Stimulated activated CD4-positive, alpha-beta T cell treated with anti-CD3 and anti-CD28 coated beads, TNF-alpha, amount 100 ng/mL, for 48 hours (primary cell): ENCODE results near the gene JPT1.
"Not testable (repeated sequence)": the region's sequence is repeated elsewhere in the genome, so short reads cannot be mapped to it uniquely, and the experiment has no call there.

ENCODE experiments used
- DNase-seq, 3 donors: peaks; one replicate each; pipeline ENCODE4 v3.0.0-alpha.2; 2020; ENCODE audit warnings: low read depth in 3 of 3

JPT1 gene, protein sequence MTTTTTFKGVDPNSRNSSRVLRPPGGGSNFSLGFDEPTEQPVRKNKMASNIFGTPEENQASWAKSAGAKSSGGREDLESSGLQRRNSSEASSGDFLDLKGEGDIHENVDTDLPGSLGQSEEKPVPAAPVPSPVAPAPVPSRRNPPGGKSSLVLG

DNA sequence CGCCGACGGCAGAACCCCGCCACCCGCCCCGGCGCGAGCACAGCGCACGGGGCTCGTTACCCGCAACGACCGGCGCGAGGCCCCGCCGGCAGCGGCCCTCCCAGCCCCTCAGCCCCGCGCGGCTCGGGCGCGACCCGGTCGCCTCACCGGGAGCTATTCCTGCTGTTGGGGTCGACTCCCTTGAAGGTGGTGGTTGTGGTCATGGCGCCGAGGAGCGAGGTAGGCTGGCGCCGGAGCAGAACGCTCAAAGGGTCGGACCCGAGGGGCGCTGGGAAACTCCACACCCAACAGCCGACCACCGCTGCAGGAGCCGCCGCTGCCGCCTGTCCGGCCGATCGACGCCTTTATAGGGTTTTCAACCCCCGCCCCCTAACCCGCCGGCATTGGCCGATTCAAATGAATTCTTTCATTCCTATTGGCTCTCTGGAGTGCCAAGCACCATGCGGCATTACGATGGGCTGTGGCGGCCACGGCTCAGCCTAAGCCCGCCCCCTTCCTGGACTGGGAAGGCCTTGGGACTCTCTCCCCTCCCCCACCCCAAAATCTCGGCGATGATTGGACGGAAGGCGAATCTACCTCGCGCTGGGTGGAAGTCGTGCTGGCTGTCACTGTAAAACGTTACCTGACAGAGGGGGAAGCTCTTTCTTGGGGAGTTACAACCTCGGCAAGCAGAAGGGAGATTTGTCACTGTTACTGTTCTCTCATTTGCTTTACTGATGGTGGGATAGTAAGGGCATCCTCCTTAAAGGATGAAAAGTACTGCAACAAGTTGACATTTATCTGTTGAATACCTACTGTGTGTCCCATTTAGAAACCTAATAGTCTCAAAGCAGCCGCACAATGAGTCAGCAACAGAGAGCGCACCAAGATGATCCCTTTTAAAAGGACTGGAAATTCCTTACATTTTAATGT is at the start of gene JPT1:
JPT1 (minus strand) TSS at position 318 of the 912 bp plus-strand sequence; CDS start at position 203, 115 bp downstream.
- DNase-seq = peak; percentile 96 to 99 (median 98)

GRCh38 chr17:75199886-75200618 is 45.7 kb upstream of the JPT1 start:
- no peak for DNase-seq

- no peak for DNase-seq
These were observed 40.6 kb upstream of the JPT1 start for GRCh38 chr17:75194879-75195278.

DNA sequence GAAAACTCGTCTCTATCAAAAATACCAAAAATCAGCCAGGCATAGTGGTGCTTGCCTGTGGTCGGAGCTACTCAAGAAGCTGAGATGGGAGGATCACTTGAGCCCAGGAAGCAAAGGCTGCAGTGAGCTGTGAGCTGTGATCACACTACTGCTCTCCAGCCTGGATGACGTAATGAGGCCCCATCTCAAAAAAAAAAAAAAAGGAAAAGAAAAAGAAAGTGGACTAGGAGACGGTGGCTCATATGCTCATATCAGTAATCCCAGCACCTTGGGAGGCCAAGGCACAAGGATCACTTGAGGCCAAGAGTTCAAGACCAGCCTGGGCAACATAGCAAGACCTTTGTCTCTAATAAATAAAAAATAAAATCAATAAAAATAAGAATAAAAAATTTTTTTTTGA is 37.3 kb upstream of the JPT1 start:
- no peak for DNase-seq

- DNase-seq = no peak
These were observed 34.3 kb upstream of the JPT1 start for GRCh38 chr17:75188614-75189013.

DNA sequence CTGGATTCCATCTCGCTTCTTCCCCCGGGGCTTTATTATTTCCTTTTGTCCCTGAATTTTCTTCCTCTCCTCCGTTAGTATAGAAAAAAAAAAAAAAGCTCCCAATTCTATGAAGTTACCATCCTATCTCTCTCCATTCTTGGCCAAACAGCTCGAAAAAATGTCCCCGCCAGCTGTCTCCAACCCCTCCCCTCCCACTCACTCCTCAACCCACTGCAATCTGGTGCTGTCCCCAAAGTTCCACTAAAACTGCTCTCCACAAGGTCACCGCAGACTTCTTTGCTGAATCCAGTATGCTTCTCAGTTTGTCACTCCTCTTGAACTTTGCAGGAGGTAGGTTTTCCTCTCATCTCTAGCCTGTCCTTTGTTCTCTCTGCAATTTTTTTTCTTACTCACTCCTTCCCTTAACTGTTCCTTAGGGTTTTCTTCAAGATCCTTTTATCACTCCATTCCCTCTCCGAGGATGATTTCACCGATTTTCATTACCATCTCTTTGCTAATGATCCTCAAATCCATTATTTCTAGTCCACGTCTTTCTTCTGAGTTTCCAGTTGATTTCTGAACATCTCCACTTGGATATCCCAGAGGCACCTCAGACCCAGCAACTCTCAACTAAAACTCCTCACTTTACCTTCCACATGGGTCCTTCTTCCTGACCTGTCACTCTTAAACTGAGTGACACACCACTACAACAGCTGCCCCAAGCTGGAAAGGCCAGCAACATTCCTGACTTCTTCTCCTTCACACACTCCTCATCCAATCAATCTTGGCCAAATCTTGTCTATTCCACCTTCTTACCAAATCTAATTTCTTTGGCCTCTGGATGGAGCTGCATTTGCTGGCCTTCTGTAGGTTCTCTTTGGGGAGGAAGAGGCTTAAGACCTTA is 29.9 kb upstream of the JPT1 start:
- DNase-seq = no peak

DNA sequence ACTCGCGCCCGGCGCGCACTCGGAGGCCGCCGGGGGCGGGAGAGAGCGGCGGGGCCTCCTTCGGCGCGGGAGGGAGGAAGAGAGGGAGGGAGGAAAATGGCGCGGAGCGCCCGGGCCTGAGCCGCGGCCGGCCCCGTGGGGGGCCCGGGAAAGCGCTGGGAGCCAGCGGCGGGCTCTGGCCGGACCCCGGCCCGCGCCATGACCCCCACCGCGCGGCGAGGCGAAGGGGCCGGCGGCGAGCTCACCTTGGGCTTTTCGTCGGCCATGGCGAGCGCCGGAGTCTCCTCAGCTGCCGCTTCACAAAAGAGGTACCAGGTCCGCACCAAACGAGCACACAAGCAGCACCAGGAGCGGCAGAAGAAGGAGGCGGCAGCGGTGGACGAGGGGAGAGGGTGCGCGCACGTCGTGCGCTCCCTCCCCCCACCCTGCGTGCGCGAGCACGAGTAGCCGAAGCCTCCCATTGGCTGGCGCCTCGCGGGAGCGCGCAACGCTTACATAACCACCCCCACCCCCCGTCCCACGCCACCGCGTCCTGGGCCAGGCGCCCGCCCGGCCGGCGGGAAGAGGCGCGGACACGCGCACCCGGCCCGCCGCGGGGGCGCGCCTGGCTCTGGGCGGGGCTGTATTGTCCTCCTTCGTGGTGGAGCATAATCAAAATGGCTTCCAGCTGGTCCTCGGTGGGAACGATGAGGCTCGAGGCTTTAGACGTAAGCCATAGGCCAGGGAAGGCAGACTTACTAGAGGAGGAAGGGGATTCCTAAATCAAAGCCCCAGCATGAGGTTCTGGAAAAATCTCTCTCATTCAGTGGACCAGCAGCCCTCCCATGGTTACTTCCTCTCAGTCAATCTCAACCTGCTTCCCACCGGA is 28.5 kb upstream of the JPT1 start, which contains the start of gene SUMO2:
SUMO2 (minus strand) TSS at position 391 of the 868 bp plus-strand sequence; CDS start at position 266, 125 bp downstream.
- DNase-seq = peak; percentile 91 to 95 (median 93)

DNA sequence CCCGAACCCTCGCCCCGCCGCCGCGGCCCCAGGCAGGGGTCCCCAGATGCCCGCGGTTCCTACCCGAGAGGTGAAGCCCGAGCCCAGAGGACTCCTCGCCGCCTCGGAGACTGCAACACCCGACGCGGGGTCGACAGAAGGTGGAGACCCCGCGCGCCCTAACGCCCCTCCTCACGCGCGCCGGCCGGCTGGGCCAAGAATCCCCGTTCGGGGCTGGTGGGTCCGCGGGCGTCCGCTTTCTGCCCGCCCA is 27.9 kb upstream of the JPT1 start:
- no peak for DNase-seq

DNA sequence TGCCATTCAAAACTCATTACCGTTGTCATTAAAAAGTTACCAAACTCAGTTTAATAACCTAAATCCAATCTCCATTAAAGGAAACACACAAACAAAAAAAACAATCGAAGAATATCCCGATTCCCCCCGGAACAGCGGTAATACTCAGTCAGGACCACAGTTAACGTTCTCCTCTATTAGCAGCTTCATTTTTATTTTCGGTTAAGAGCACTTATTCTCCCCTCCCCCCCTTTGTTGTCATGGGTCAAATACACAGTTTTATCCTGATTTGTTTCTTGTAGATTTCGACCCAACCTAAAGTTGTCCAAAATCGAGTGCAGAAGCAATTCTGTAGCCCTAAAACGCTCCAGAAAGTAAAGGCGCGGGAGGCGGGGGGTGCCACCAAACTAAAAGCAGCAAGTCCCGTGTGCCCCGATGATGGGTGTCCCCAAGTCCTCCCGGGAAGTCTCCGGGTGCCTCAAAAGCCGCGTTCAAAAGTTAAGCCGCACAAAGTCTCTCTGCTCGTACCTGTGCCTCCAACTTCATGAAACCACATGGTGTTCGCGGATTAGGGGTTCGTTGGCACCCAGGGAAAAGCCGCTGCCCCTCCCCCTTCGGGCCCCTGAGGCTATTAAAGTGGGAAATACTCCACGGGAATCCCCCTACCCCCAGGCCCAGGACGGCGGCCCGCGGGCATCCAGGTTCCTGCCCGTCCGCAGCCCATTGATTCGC is 27.5 kb upstream of the JPT1 start:
- peak in 2 of 3 donors; percentile 16 to 31 for DNase-seq

DNA sequence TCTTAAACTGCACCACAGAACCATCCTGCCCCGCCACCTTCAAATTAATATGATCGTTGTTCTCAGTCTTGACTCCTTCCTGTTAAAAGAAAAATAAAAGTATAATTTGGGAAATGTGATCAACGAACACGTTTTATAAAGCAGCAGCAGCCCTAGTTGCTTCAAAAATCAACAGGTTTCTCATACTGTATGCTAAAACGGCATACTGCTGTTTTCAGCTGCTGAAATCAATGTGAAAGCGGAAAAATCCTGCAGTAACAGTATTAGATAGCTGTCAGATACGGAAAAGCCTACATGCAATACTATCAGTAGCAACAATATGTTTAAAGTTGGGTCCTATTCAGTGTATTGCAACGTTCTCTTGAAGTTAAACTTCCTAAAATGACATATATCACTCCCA is 26.8 kb upstream of the JPT1 start:
- no peak for DNase-seq

- no peak for DNase-seq
These were observed 24.1 kb upstream of the JPT1 start for GRCh38 chr17:75178453-75178852.

- DNase-seq = no peak
These were observed 22.3 kb upstream of the JPT1 start for GRCh38 chr17:75176625-75177024.

GRCh38 chr17:75174996-75175395 is 20.7 kb upstream of the JPT1 start:
- no peak for DNase-seq

- no peak for DNase-seq
These were observed 19.2 kb upstream of the JPT1 start for GRCh38 chr17:75173526-75173925.

GRCh38 chr17:75168998-75169397 is 14.7 kb upstream of the JPT1 start:
- no peak for DNase-seq

GRCh38 chr17:75164606-75165005 is 10.3 kb upstream of the JPT1 start:
- DNase-seq = not testable (repeated sequence)

DNA sequence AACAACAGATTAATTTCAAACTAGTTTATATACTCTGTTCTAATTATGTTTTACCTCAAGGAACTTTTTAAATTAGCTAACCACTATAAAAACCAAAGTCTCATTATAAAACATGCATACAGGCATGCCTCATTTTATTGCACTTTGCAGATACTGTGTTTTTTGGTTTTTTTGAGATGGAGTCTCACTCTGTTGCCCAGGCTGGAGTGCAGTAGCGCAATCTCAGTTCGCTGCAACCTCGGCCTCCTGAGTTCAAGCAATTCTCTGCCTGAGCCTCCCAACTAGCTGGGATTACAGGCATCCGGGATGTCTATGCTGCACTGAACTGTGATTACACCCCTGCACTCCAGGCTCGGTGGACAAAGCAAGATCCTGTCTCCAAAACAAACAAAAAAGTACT is 8.8 kb upstream of the JPT1 start:
- no peak for DNase-seq

GRCh38 chr17:75160211-75160610 is 5.9 kb upstream of the JPT1 start:
- no peak for DNase-seq

GRCh38 chr17:75159196-75160031 is 5.1 kb upstream of the JPT1 start:
- no peak for DNase-seq
